ENCODE results near the gene NBR1. TPM values are rescaled to one million over a fixed set of nuclear protein-coding genes. Genes with fewer than 3 reads are reported as not detected.
"Not testable (repeated sequence)": the region's sequence is repeated elsewhere in the genome, so short reads cannot be mapped to it uniquely, and the experiment has no call there.

NBR1 gene
- total RNA-seq, 1 donor from 2014 or later: 56.1 TPM

DNA sequence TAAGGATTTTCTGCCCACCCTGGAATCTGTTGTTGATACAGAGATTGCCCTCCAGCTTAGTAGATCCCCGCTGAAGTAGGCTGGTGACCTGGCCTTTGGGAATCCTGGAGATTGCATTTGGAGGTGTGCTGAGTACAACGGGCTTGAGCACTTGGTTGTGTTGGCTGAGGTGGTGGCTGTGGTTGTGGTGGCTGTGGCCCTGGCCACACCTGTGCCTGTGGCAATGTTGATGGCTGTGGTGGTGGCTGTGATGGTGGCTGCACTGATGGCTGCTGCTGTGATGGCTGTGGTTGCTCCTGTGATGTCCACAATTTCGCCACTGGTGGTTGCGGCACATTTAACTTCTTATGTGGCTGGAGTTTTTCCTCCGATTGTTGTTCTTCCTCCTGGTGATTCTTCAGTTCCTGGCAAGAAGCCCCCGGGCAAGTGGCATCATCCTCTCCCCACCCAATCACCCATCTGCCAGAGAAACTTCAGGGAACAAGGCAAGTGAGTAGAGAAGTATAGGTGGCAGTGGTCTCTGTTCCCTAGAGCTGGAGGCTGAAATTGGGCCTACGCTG lies 53.2 kb downstream of the NBR1 start:
- no peak overlapping the region for H3K27ac Mint-ChIP-seq
- no peaks in the 10 kb centered on the region for H3K9me3 Mint-ChIP-seq
- H3K36me3 Mint-ChIP-seq (ENCODE audit: low read depth): peaks cover 10% of the 10 kb centered on the region
- intact Hi-C loops (cut with micrococcal nuclease): no loop called here
- H3K4me3 Mint-ChIP-seq: no peak overlapping the region
- no peak for DNase-seq (ENCODE audit: low spot score)
- H3K4me1 Mint-ChIP-seq (ENCODE audit: low read depth): peaks cover 4% of the 10 kb centered on the region
- no peaks in the 10 kb centered on the region for H3K27me3 Mint-ChIP-seq (ENCODE audit: insufficient read depth)

DNA sequence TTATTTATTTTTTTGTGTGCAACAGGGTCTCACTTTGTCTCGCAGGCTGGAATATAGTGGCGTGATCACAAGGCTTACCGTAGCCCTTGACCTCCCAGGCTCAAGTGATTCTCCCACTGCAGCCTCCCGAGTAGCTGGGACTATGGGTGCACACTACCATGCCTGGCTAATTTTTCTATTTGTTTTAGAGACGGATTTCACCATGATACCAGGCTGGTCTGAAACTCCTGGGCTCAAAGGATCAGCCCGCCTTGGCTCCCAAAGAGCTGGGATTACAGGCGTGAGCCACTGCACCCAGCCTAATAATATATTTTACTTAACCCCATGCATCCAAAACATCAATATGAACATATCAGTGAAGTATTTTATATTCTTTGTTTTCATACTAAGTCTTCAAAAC lies 55.4 kb downstream of the NBR1 start:
- Mint-ChIP-seq H3K9me3 (no peaks in the 10 kb centered on the region), H3K4me3 (no peak overlapping the region), H3K27ac (no peak overlapping the region), H3K36me3 (ENCODE audit: low read depth) (peaks cover 8% of the 10 kb centered on the region), H3K4me1 (ENCODE audit: low read depth) (peaks cover 4% of the 10 kb centered on the region), H3K27me3 (ENCODE audit: insufficient read depth) (no peaks in the 10 kb centered on the region)
- intact Hi-C loops (cut with micrococcal nuclease): no loop called here
- no peak for DNase-seq (ENCODE audit: low spot score)

DNA sequence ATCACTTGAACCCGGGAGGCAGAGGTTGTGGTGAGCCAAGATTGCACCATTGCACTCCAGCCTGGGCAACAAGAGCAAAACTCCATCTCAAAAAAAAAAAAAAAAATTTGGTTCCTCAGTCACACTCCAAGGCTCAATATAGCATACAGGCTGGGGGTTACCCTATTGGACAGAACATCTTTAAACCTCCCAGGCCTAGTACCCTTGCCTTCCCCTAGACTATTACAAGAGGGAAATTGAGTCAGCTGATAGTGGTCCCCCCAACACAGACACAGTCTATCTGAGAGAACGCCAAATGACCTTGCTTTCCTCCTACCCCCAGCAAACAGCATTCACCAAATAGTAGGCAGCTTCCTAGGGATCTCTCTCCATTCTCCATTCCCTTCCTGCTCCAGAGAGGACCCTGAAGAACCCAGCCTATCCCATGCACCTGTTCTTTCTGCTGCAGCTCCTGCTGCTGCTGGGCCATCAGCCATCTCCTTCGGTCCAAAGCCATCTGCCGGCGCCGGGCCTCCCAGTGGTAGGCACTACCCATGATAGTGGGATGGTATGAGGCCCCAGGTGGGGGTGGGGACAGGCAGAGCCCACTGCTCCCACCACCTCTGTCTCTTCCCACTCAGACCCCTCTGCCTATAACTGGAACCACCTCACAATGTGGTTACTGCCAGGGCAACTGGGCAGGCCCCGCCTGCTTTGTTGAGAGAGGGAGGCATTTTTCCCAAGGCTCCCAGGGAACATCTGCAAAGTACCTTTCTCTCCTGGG lies 57.2 kb downstream of the NBR1 start, which contains the start of gene CCDC200:
Gene CCDC200, minus strand, starts transcription at position 604 of the 763 bp plus-strand sequence. Its CDS starts 69 bp downstream, at position 535.
- H3K4me3 Mint-ChIP-seq; H3K36me3 Mint-ChIP-seq (ENCODE audit: low read depth); H3K27ac Mint-ChIP-seq; H3K27me3 Mint-ChIP-seq (ENCODE audit: insufficient read depth); intact Hi-C loops (cut with micrococcal nuclease); H3K9me3 Mint-ChIP-seq; H3K4me1 Mint-ChIP-seq (ENCODE audit: low read depth); DNase-seq (ENCODE audit: low spot score): not testable (repeated sequence)

DNA sequence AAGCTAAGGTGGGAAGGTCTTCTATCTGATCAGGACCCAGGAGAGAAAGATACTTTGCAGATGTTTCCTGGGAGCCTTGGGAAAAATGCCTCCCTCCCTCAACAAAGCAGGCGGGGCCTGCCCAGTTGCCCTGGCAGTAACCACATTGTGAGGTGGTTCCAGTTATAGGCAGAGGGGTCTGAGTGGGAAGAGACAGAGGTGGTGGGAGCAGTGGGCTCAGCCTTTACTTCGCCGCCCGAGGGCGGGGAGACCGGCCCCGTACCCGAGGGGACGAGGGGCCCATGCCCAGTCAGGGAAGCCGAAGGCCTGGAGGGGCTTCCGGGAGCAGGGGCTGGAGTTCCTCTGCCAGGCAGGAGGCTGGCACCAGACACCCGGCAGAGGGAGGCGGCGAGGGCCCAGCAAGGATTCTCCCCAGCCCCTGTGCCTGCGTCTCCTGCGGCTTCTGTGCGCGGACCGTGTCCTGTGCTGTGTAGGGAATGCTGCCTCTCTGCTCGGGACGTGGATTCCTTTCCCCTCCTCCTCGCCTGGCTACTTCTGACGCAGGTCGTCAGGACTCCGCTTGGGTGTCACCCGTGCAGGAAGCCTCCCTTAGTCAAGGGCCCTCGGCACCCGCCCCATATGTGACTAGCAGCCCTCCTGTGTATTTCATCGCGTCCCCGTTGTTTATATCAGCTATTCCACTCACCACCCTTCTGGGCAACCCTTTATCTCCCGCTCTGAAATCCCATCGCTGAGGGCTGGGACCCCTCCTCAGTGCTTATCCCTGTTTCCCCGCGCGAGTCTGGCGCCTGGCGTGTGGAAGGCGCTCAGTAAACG lies 60.4 kb downstream of the NBR1 start:
- intact Hi-C loops (cut with micrococcal nuclease); H3K36me3 Mint-ChIP-seq (ENCODE audit: low read depth); H3K4me3 Mint-ChIP-seq; DNase-seq (ENCODE audit: low spot score); H3K27me3 Mint-ChIP-seq (ENCODE audit: insufficient read depth); H3K4me1 Mint-ChIP-seq (ENCODE audit: low read depth); H3K27ac Mint-ChIP-seq; H3K9me3 Mint-ChIP-seq: not testable (repeated sequence)

DNA sequence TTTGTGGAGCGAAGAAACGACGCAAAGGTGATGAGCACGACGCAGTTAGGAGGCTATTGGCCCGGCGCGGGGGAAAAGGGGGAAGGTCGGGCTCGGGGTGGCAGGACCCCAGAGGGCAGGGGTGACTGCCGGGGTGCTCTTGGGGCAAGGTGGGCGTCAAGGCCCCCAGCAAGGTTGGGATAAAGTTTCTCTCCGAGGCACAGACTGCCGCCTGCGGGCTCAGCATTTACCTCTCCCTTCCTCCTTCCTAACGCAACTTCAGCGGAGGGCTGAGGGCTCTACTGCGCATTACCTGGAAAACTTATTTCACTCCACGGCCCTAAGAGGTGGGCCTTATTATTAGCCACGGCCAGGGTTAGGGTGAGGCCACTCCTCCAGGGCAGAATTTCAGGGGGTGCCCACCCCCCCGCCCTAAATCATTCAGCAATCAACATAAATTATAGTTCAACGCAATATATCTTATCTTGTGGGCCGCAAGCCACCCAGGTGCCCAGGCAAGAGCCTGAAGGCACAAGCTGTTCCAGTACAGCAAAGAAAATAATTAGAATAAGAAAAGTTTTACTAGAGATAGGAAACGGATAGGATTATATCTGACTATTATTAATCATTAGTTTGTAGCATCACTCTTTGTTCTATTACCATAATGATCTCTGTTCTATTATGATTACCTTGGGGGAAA lies 61.1 kb downstream of the NBR1 start:
- intact Hi-C loops (cut with micrococcal nuclease); H3K27me3 Mint-ChIP-seq (ENCODE audit: insufficient read depth); H3K4me1 Mint-ChIP-seq (ENCODE audit: low read depth); DNase-seq (ENCODE audit: low spot score); H3K9me3 Mint-ChIP-seq; H3K27ac Mint-ChIP-seq; H3K4me3 Mint-ChIP-seq; H3K36me3 Mint-ChIP-seq (ENCODE audit: low read depth): not testable (repeated sequence)

DNA sequence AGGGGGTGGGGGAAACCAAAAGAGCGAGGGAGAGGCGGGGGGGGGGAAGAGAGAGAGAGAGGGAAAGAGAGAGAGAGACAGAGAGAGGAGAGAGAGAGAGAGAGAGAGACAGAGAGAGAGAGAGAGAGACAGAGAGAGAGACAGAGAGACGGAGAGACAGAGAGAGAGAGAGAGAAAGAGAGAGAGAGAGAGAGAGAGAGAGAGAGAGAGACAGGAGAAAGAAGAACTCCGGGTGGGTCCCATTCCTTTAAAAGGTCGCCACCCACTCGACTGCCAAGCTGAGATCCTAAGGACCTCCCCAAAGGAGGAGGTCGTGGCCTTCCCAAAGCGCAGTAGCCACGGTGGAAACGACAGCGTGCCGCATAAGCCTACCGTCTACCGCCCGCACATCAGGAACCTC lies 62.2 kb downstream of the NBR1 start:
- H3K4me3 Mint-ChIP-seq; DNase-seq (ENCODE audit: low spot score); H3K4me1 Mint-ChIP-seq (ENCODE audit: low read depth); H3K9me3 Mint-ChIP-seq; H3K27me3 Mint-ChIP-seq (ENCODE audit: insufficient read depth); H3K27ac Mint-ChIP-seq; H3K36me3 Mint-ChIP-seq (ENCODE audit: low read depth); intact Hi-C loops (cut with micrococcal nuclease): not testable (repeated sequence)

DNA sequence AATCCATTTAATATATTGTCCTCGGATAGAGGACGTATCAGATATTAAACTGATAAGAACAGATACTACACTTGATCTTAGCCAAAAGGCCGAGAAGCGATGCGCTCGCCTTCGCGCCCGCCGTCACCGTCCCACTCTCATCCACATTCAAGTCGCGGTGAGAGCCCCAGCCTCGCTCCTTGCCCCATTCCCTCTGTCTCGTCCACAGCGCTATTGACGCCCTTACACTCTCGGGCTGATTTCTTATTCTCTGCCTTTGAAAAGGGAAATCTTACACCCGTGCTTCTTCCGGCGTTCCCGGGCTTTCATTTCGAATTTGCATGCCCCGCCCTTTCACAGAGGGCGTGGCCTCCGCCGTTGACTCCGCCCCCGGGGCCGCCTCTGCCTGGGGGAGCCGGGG lies 62.9 kb downstream of the NBR1 start, which contains the start of gene RNU2-1:
Gene RNU2-1, minus strand, starts transcription at position 101 of the 400 bp plus-strand sequence.
- H3K36me3 Mint-ChIP-seq (ENCODE audit: low read depth); intact Hi-C loops (cut with micrococcal nuclease); H3K9me3 Mint-ChIP-seq; H3K4me1 Mint-ChIP-seq (ENCODE audit: low read depth); H3K27me3 Mint-ChIP-seq (ENCODE audit: insufficient read depth); DNase-seq (ENCODE audit: low spot score); H3K27ac Mint-ChIP-seq; H3K4me3 Mint-ChIP-seq: not testable (repeated sequence)

DNA sequence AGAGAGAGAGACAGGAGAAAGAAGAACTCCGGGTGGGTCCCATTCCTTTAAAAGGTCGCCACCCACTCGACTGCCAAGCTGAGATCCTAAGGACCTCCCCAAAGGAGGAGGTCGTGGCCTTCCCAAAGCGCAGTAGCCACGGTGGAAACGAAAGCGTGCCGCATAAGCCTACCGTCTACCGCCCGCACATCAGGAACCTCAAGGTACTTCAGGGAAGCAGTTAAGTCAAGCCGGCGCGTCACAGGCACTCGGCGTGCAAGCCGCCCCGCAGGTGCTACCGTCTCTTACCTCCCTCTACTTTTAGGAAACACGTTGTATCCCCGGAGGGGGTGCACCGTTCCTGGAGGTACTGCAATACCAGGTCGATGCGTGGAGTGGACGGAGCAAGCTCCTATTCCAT lies 68.6 kb downstream of the NBR1 start:
- H3K9me3 Mint-ChIP-seq; H3K4me3 Mint-ChIP-seq; DNase-seq (ENCODE audit: low spot score); H3K4me1 Mint-ChIP-seq (ENCODE audit: low read depth); intact Hi-C loops (cut with micrococcal nuclease); H3K27ac Mint-ChIP-seq; H3K27me3 Mint-ChIP-seq (ENCODE audit: insufficient read depth); H3K36me3 Mint-ChIP-seq (ENCODE audit: low read depth): not testable (repeated sequence)

DNA sequence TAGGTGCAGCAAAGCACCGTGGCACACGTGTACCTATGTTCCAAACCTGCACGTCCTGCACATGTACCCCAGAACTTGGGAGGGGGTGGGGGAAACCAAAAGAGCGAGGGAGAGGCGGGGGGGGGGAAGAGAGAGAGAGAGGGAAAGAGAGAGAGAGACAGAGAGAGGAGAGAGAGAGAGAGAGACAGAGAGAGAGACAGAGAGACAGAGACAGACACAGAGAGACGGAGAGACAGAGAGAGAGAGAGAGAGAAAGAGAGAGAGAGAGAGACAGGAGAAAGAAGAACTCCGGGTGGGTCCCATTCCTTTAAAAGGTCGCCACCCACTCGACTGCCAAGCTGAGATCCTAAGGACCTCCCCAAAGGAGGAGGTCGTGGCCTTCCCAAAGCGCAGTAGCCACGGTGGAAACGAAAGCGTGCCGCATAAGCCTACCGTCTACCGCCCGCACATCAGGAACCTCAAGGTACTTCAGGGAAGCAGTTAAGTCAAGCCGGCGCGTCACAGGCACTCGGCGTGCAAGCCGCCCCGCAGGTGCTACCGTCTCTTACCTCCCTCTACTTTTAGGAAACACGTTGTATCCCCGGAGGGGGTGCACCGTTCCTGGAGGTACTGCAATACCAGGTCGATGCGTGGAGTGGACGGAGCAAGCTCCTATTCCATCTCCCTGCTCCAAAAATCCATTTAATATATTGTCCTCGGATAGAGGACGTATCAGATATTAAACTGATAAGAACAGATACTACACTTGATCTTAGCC lies 69.8 kb downstream of the NBR1 start:
- DNase-seq (ENCODE audit: low spot score); H3K4me3 Mint-ChIP-seq; H3K27me3 Mint-ChIP-seq (ENCODE audit: insufficient read depth); H3K36me3 Mint-ChIP-seq (ENCODE audit: low read depth); H3K27ac Mint-ChIP-seq; H3K9me3 Mint-ChIP-seq; H3K4me1 Mint-ChIP-seq (ENCODE audit: low read depth); intact Hi-C loops (cut with micrococcal nuclease): not testable (repeated sequence)

DNA sequence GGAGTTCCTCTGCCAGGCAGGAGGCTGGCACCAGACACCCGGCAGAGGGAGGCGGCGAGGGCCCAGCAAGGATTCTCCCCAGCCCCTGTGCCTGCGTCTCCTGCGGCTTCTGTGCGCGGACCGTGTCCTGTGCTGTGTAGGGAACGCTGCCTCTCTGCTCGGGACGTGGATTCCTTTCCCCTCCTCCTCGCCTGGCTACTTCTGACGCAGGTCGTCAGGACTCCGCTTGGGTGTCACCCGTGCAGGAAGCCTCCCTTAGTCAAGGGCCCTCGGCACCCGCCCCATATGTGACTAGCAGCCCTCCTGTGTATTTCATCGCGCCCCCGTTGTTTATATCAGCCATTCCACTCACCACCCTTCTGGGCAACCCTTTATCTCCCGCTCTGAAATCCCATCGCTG lies 75.4 kb downstream of the NBR1 start:
- intact Hi-C loops (cut with micrococcal nuclease); H3K27me3 Mint-ChIP-seq (ENCODE audit: insufficient read depth); H3K36me3 Mint-ChIP-seq (ENCODE audit: low read depth); H3K27ac Mint-ChIP-seq; H3K9me3 Mint-ChIP-seq; H3K4me3 Mint-ChIP-seq; H3K4me1 Mint-ChIP-seq (ENCODE audit: low read depth): not testable (repeated sequence)
- peak; percentile 38 for DNase-seq (ENCODE audit: low spot score)
